Stimulated activated CD4-positive, alpha-beta T cell treated with anti-CD3 and anti-CD28 coated beads, Interleukin-4, amount 100 ng/mL, for 24 hours (primary cell): Measurements from ENCODE around the gene ZNF362.
"Not testable (repeated sequence)": the region's sequence is repeated elsewhere in the genome, so short reads cannot be mapped to it uniquely, and the experiment has no call there.

Experiments used
- DNase-seq: peaks from one replicate; pipeline ENCODE4 v3.0.0-alpha.2; 2020

The ZNF362 gene

DNA sequence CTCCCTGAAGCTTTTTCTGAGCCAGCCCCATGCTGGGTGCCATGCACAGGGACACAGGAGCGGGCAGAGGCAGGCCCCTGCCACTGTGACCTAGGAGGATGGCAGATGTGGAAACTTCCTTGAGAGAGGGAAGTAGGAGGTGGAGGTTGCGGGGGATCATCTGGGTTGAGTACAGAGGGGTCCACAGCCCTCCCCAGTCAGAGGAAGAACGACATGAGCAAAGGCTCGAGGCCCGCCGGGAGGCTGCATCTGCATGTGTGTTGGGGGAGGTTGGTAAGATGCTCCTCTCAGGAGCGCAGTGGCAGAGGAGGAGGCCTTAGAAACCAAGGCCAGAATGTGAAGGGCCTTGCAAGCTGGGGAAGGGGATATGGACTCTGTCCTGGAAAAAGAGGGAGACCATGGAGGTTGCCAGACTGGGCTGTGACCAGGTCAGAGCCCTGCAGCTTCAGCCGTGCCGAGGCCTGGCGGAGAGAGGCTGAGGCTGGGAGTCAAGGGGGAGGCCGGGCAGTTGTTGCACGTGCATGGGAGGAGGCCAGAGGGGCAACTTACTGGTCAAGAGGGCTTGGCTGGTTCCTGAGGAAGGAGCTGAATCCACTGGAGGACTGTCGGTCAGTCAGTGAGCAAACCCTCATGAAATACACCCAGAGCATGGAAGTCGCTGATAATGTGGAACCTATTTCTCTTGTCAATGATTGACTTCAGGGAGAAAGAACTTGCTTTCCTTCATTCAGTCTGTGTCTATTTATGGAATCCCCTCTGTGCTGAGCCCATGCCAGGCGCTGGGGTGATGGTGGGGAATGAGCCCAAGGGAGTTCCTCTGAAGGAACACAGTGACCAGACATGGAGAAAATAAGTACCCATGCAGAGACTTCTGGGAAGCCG is 32.9 kb downstream of the ZNF362 start:
- DNase-seq: no peak

DNA sequence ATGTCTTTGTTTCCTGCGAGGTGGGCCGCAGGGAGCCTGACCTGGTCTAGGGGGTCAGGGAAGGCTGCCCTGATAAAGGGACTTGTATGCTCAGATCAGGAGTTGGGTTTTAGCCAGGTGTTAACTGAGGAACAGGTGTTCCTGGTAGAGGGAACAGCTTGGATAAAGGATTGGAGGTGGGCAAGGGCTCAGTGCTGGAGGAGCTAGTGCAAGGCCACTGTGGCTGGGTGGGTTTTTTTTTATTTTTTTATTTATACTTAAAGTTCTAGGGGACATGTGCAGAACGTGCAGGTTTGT is 33.5 kb downstream of the ZNF362 start:
- no peak for DNase-seq

DNA sequence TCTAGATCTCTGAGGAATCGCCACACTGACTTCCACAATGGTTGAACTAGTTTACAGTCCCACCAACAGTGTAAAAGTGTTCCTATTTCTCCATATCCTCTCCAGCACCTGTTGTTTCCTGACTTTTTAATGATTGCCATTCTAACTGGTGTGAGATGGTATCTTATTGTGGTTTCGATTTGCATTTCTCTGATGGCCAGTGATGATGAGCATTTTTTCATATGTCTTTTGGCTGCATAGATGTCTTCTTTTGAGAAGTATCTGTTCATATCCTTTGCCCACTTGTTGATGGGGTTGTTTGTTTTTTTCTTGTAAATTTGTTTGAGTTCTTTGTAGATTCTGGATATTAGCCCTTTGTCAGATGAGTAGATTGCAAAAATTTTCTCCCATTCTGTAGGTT is 34.3 kb downstream of the ZNF362 start:
- DNase-seq: not testable (repeated sequence)

DNA sequence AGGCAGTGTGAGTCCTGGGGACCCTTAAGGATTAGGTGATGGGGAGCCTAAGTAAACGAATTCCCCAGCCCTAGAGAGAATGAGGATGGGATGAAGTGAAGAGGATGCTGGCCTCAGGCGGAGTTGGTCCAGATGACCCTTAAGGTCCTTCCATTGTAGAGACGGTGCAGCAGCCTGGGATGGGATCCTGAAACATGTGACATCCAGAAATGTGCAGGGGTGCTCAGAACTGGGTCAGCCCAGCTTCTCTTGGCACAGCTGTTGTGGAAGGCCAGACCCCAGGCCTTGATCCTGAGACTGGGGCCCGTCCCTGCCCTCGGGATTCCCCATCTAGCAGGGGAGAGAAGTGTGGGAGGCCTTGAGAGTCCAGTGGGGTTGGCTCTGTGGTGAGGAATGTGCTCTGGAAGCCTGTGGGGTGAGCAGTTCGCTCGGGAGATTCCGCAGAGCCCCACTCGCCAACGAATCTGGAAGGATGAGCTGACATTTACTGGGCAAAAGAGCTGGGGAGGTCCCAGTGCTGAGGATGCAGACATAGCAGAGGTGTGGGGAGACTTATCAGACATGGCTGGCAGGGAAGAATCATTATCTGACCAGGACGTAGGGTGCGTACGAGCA is 36.5 kb downstream of the ZNF362 start:
- DNase-seq: no peak

DNA sequence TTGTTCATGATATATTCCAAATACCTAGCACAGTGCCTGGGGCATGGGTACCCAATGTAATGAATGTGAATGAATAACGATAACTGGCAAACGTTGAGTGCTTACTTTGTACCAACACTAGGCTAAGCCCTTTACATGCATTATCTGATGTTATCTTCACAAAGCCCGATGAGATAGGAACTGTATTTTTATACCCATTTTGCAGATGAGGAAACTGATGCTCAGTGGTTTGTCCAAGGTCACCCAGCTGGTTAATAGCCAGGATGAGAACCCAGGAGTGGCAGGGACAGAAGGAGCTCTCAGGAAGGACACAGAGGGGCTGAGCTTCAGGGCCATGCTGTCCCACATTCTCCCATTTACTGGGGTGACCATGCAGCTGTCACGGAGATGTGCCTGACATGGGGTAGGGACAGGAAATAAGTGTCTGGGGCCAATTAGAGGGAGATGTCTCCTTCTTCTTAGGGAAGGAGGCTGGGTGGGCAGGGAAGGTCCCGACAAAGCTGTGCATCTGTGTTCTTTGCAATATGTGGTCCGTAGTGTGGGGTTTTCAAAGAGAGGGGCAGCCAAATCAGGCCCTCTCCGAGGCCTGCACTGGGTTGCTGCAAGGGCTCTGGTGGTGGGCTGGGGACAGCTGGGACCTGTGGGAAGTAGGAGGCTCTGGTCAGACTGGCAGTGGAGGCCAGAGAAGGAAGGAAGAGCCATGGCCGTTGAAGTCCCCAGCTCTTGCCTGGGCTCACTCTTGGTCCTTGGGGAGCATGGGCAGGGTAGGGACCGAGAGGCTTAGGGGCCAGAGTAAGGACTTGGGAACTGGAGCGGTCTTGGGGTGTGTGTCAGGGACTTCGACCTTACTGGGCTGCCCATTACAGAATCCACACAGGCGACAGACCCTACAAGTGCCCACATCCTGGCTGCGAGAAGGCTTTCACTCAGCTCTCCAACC is 38.0 kb downstream of the ZNF362 start:
- DNase-seq: no peak

DNA sequence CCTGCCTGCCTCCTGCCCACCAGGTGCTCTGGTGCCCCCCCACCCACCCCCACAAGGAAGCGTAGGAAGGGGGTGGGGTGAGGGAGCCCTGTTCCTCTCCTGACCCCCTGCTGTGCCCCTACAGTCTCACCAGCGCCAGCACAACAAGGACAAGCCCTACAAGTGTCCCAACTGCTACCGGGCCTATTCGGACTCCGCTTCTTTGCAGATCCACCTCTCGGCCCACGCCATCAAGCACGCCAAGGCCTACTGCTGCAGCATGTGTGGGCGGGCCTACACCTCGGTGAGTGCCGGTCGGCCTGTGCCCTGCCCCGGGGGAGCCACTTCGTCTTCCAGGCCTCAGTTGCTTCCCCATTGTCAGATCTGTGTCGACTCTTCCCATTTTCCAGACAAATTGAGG is 38.7 kb downstream of the ZNF362 start:
- DNase-seq: no peak

DNA sequence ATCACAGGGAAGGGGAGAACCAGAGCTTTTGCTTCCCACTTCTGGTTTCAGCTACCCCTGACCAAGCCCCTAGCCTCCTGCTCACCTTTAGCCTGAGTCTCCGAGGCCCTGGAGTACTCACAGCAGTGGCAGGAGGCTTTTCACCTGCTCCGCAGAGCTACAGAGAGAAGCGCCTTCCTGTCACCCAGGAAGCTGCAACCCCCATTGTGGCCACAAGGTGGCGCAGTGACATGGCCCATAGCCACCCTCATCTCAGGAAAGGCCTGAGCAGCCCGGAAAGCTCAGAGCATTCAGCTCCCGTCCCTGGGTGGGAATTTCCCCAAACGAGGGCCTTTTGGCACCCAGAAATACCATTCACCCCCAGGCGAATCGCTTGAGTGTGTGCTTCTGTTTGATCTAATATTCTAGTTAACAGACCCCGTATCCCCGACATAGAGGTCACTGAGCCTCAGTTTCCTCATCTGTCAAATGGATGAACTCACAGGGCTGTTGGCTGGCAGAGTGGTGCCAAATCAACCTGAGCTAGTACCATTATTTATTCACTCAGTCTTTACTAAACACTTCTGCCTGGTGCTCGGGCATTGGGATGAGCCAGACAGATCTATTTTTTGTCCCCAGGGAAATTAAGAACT is 39.3 kb downstream of the ZNF362 start:
- DNase-seq: peak; percentile 89

DNA sequence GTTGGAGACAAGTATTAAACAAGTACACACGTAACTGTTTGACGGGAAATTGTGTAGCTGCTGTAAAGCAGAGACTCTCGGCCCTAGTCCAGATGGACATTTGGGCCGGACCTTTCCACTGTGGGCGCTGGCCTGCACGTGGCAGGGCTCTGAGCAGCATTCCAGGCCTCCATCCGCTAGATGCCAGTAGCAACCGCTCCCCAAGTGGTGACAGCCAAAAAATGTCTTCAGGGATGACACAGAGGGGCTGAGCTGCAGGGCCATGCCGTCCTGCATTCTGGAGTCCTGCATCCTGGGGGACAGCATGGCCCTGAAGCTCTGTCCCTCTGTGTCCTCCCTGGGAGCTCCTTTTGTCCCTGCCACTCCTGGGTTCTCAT is 39.8 kb downstream of the ZNF362 start:
- DNase-seq: no peak

DNA sequence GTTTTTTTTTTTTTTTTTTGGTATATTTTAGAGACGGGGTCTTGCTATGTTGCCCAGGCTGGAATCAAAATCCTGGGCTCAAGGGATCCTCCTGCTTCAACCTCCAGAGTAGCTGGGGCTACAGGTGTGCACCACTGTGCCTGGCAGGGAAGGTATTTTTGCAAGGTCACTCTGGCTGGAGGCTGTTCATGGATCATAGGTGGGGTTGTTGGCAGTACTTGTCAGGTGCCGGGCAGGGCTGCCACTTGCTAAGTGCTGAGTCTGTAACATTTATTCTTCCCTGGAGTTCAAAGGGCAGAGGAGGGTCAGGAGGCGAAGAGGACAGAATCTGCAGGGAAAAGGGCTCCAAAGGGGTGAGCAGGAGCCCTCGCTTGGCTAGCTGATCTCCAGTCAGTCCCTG is 40.5 kb downstream of the ZNF362 start:
- DNase-seq: no peak

DNA sequence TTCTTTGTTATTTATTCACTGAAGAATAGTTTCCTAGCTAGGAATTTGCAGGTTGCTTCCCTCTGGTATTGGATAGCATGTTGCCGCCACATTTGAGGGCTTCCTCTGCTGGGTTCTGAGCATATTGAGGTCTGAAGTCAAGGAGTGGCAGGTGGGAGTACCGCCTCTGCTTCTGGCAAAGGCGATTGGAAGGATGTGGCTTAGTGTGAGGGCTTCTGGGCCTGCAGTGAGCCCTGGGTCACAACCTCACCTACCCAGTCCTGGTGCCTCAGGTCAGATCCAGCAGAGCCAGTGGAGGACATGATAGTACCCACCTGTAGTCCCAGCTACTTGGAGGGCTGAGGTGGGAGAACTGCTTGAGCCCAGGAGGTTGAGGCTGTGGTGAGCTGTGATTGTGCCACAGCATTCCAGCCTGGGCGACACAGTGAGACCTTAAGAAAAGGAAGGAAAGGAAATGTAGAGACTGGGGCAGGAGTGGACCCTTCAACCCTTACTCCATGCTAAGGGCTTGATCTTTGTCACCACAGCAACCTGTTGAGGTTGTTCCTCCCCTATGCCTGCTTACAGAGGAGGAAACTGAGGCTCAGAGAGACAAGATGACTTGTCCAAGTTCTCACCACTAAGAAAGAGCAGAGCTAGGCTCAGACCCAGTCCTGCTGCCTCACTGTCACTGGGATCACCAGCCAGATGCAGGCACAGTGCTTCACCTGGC is 41.8 kb downstream of the ZNF362 start:
- no peak for DNase-seq

DNA sequence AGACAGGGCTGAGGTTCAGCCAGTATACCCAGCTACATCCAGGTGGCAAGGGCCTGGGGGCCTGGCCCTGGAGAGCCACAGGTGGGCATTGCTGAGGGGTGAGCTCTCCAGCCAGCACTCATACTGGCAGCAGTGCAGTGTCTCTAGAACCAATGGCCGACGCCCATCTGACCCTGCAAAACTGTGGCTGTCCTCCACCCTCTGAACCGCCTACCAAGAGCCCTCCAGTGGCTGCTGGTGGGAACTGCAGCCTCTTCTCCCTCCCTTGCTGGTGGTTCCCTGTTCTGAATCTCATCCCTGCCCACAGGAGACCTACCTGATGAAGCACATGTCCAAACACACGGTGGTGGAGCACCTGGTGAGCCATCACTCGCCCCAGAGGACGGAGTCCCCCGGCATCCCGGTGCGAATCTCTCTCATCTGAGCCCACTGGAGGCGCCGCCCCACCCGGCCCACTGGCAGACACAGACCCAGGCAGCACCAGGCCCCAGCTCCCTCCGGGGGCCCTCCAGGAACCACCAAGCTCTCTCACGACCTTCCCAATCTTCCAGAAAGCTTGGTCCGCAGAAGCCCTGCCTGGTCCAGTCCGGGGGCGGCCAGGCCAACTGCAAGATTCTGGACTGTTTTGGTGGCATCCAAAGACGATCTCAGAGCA is 42.5 kb downstream of the ZNF362 start:
- peak; percentile 62 for DNase-seq

DNA sequence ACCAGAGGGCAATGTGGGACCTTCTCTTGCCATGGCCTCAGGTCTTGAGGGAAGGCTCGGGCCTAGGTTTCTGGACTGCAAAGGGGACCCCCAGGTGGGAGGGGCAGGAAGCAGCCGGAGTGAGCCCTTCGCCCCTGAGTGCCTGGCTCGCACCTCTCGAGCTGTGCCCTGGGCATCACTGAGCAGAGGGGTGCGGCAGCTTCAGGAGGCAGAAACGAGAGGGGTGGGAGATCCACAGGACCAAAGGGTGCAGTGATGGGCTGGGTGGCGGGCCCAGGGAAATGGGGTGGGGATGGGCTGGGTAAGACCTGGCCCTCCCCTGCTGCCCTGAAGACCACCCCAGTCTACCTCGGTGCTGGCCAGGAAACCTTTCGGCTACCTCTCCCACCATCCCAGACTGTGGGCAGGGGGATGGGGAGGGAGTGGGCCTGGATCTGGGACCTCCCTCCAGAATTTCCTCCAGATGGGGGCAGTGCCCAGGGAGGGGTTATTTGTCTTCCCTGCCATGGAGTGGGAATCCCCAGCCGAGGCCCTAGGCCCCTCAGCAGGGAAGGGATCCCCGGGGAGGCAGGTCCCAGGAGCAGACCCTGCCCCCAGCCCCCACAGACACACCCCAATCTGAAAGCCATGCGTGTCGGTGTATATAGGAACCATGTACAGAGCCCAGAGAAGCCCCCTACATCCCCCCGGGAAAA is 43.3 kb downstream of the ZNF362 start:
- DNase-seq: no peak

DNA sequence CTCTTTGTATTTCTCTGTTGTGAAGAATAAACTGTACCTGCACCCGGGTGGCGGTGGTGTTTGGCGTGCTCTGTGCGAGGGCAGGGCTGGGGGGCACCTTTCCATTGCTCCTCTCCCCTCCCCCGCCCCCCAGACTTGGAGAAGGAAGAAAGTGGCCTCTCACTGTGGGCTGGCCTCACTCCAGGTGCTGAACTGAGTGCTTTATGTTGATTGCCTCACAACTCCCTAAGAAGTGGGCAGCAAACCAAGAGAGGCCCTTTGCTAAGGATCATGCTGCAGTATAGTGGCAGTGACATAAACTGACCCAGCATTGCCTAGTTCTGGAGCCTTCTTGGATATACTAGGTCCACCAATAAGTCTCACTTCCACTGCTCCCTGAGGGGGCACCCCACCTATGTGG is 44.4 kb downstream of the ZNF362 start:
- no peak for DNase-seq

DNA sequence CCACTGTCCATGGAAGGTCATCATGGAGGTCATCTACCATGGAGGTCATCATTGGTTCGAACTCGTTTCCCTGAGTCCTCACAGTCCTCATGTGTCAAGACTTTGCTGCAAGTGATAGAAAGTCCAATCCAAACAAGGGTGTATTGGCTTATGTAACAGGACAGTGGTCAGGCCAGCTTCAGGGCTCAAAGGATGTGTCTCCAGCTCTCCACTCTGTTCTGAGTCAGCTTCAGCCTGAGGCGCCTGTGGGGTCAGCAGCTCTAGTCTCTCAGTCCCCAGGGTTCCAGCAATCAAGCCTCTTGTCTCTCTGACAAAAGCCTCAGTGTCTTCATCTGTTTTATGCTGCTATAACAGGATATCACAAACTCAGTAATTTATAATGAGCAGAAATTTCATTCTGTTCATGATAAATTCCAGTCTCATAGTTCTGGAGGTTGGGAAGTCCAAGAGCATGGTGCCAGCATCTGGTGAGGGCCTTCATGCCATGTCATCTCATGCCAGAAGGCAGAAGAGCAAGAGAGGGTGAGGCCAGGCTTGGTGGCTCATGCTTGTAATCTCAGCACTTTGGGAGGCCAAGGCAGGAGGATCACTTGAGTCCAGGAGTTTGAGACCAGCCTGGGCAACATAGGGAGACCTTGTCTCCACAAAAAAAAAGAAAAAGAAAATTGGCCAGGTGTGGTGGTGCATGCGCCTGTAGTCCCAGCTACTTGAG is 45.1 kb downstream of the ZNF362 start:
- DNase-seq: no peak

DNA sequence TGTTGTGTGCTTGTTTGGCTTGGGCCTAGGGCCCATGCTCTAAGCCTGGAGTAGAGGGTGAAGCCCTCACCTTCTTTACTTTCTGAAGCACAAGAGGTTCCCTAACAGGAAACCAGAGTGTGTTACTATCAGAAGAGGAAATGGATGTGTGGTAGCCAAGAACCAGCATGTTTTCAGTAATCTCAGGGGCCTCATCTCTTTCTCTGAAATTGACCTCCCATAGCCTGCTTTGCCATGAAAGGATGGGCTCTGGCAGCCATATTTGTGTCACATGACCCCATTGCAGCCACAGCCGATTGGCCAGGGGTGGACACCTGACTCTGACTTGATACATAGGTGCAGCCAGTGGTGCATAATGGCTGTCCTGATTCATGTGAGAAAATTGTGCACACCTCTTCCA is 46.0 kb downstream of the ZNF362 start:
- peak; percentile 20 for DNase-seq

DNA sequence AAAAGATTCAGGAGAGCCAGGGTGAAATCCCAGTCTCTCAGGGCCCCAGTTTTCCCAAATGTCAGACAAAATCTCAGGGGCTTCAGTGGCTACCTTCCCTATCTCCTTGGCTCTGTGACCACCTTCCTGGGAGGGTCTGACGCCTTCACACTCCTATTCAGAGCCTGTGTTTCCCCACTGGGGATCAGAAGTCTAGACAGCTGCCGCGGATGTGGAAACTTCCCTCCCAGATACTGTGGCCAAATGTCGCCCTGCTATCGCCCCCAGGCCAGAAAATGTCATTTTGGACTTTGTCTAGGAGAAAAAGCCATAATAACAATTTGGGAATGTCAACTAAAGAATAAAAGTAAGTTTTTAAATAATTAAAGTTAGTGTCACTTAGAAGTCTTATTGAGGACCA is 48.7 kb downstream of the ZNF362 start:
- DNase-seq: no peak

DNA sequence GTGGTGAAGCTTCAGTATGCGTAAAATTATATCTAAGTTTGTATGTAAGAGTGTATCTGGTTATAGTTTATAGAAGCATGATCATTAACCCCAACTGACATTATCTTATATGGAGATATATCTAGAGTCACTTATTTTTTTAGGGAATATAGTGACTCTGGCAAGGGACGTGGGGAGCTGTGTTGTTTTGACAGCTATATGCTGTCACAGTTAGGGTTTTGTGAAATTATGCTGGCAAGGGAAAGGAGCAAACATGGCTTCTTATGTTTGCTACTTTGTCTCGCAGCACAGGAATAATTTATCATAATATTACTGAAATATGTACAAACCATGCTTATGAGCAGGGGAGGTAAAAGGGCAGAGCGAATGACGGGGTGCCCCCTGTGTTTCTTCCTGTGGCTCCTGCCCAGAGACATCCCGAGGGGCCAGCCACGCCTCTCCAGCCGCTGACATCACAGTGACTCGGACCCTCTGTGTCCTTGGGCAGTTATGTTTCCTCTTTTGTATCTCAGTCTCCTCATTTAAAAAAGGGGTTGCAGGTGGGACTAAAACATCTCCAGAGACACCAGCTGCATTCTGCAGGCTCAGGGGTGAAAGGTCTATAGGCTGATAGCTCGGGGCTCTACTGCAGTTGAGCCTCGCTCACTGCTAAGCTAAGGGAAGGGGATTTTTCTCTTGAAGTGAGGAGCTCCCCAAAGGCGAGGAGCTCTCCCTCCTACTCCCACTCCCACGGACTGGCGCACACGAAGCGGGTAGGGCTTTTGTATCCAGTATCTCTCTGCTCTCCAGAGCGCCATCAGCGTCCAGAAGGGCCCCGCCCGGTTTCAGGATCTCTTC is 49.7 kb downstream of the ZNF362 start:
- DNase-seq: no peak

DNA sequence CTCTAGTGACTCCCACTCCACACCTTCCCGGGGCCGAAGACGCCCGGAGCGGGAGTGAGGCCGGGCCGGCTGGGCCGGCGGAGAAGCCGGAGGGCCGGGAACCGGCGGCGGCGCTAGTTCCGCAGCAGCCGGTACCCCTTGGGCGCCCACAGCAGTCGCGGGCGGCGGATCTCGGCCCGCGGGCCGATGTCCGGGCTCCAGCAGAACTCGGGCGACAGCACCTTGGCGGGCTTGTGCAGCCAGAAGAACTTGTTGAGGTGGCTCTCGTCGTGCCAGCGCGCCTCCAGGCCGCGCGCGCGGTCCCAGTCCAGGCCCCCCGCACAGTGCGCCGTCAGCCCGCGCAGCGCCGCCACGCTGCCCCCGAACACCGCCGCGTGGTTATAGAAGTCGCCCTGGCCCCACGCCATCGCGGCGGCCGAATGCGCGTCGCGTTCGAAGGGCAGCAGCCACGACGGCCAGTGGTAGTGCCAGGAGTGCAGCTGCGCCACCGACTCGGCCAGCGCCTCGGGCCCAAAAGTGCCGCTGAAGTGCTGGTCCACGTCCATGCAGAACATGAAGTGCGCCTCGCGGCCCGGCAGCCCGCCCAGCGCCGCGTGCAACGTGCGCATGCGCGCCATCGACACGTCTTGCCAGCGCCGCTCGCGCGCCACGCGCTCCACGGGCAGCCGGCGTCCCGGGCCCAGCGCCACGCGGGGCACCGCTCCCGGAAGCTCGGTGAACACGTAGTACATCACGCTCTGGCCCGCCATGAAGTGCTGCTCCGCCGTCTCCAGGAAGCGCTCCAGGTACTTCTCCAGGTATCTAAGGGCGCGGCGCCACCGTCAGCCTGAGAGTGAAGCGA is 50.6 kb downstream of the ZNF362 start:
- no peak for DNase-seq

DNA sequence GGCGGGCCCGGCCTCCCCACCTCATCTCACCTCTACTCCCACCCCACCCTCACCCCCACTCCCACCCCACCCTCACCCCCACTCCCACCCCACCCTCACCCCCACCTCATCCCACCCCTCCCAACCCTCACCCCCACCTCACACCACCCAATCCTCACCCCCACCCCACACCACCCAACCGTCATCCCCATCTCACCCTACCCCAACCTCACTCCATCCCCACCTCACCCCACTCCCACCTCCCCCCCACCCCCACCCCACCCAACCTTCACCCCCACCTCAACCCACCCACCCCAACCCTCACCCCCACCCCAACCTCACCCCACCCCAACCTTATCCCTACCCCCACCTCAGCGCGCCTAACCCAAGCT is 51.2 kb downstream of the ZNF362 start:
- no peak for DNase-seq
